CD4-positive, alpha-beta memory T cell (primary cell): ENCODE measurements around the gene MIPEP. TPM values are rescaled to one million over a fixed set of nuclear protein-coding genes. Genes with fewer than 3 reads are reported as not detected.

Experiments
- CTCF ChIA-PET: fragments of 350-600 bp; sonication (Branson Sonifier 250); formaldehyde crosslinking; loops from one replicate; lab custom pipeline; 2021; ENCODE audit warnings: inconsistent platforms; ENCODE audit not compliant: partially characterized antibody; lab: Charles Lee
- POLR2A ChIA-PET: fragments of 350-600 bp; sonication (Branson Sonifier 250); formaldehyde crosslinking; loops from one replicate; lab custom pipeline; 2021; ENCODE audit not compliant: partially characterized antibody; lab: Charles Lee
- DNase-seq, 5 donors: peaks; one replicate each; pipeline versions ENCODE4 v3.0.0 to v3.0.0-alpha.2; 2020 to 2022; ENCODE audit warnings: mixed read lengths in 1 of 5
- H3K27ac ChIP-seq: one replicate; pipeline ENCODE4 v1.7.0; 2013; ENCODE audit warnings: low read depth, low read length
- H3K27me3 ChIP-seq: 2 replicates; pipeline ENCODE4 v1.7.0; 2013; ENCODE audit warnings: mild to moderate bottlenecking, low read length, moderate library complexity; ENCODE audit not compliant: insufficient read depth
- H3K36me3 ChIP-seq: 2 replicates; pipeline ENCODE4 v1.7.0; 2013; ENCODE audit warnings: mild to moderate bottlenecking, low read length, moderate library complexity; ENCODE audit not compliant: insufficient read depth
- H3K4me1 ChIP-seq: 2 replicates; pipeline ENCODE4 v1.7.0; 2013; ENCODE audit warnings: mild to moderate bottlenecking, low read length, moderate library complexity; ENCODE audit not compliant: insufficient read depth
- H3K4me3 ChIP-seq, 2 donors: one replicate each; pipeline ENCODE4 v1.7.0; 2013; ENCODE audit warnings: low read length in 2 of 2, mild to moderate bottlenecking in 1 of 2
- H3K9me3 ChIP-seq, 2 donors: one replicate each; pipeline ENCODE4 v1.7.0; 2013; ENCODE audit warnings: low read length in 2 of 2, control low read depth in 1 of 2; ENCODE audit not compliant: control insufficient read depth in 1 of 2
- H3K27ac Mint-ChIP-seq, 7 donors: one replicate each; pipeline ENCODE4 v1.8.0; 2020 to 2021; ENCODE audit warnings: mixed read lengths in 7 of 7, mild to moderate bottlenecking in 6 of 7, inconsistent platforms in 3 of 7, moderate library complexity in 3 of 7
- H3K27me3 Mint-ChIP-seq, 2 donors: one replicate each; pipeline ENCODE4 v1.8.0; 2020 to 2021; ENCODE audit warnings: mixed read lengths in 2 of 2
- H3K36me3 Mint-ChIP-seq, 2 donors: one replicate each; pipeline ENCODE4 v1.8.0; 2020 to 2021; ENCODE audit warnings: mixed read lengths in 2 of 2, inconsistent platforms in 1 of 2, mild to moderate bottlenecking in 1 of 2
- H3K4me1 Mint-ChIP-seq, 4 donors: one replicate each; pipeline ENCODE4 v1.8.0; 2020 to 2021; ENCODE audit warnings: mixed read lengths in 4 of 4, mild to moderate bottlenecking in 1 of 4
- H3K4me3 Mint-ChIP-seq, 8 donors: one replicate each; pipeline ENCODE4 v1.8.0; 2020 to 2021; ENCODE audit warnings: mixed read lengths in 8 of 8, mild to moderate bottlenecking in 7 of 8, moderate library complexity in 6 of 8, inconsistent platforms in 3 of 8
- H3K9me3 Mint-ChIP-seq, 8 donors: one replicate each; pipeline ENCODE4 v1.8.0; 2020 to 2021; ENCODE audit warnings: mixed read lengths in 8 of 8, mild to moderate bottlenecking in 5 of 8, inconsistent platforms in 3 of 8, moderate library complexity in 1 of 8
- intact Hi-C: fragments of 100-400 bp; cut with micrococcal nuclease; formaldehyde crosslinking; loops from one replicate; pipeline ENCODE4 v1.15.1; 2023
- polyA plus RNA-seq, 2 donors: library from polyadenylated mRNA; unstranded; fragments of 300-500 nt; fragmentation: Illumina TruSeq; gene quantifications; one replicate each; pipeline ENCODE4 v1.2.3, GENCODE V29; 2021
- total RNA-seq, 2 experiments: library from RNA; stranded (reverse); gene quantifications; one replicate each; pipeline ENCODE4 v1.2.3, GENCODE V29; 2021

The MIPEP gene
- total and polyA plus RNA-seq, 4 experiments from 2014 or later, result 8.8 to 16.4 (median 12.2) TPM

DNA sequence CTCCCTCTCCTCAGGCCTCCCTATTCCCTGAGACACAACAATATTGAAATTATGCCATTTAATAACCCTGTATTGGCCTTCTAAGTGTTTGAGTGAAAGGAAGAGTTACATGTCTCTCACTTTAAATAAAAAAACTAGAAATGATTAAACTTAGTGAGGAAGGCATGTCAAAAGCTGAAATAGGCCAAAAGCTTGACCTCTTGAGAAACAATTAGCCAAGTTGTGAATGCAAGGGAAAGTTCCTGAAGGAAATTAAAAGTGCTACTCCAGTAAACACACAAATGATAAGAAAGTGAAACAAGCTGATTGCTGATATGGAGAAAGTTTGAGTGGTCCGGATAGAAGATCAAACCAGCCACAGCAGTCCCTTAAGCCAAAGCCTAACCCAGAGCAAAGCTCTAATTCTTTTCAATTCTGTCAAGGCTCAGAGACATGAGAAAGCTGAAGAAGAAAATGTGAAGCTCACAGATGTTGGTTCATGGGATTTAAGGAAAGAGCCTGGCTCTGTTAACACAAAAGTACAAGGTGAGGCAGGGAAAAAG is 191.4 kb downstream of the MIPEP start:
- H3K27me3 ChIP-seq, result peaks cover 3% of the 10 kb centered on the region
- no peaks in the 10 kb centered on the region for H3K36me3 Mint-ChIP-seq
- H3K9me3 ChIP-seq, result no peaks in the 10 kb centered on the region
- ChIA-PET POLR2A (no interaction called here), CTCF (no interaction called here)
- no peak overlapping the region for H3K4me3 Mint-ChIP-seq
- DNase-seq, result no peak
- H3K4me1 ChIP-seq, result peaks cover 10% of the 10 kb centered on the region
- H3K4me1 Mint-ChIP-seq, result peaks cover 8 to 26% (median 13%) of the 10 kb centered on the region in 4 donors
- H3K27ac Mint-ChIP-seq, result peak overlapping the region in 4 of 7 donors; percentile 2 to 61 (median 35)
- intact Hi-C loops, result loop anchor here (5.0 kb wide), 1 partner anchor 121 kb away; no protein-coding TSS in a partner anchor
- peaks cover 0 to 1% of the 10 kb centered on the region in 2 donors for H3K27me3 Mint-ChIP-seq
- no peak overlapping the region for H3K27ac ChIP-seq
- H3K36me3 ChIP-seq, result no peaks in the 10 kb centered on the region
- peaks cover 0 to 2% (median 0%) of the 10 kb centered on the region in 8 donors for H3K9me3 Mint-ChIP-seq
- no peak overlapping the region for H3K4me3 ChIP-seq

GRCh38 chr13:23696610-23697009 is 192.6 kb downstream of the MIPEP start:
- Histone ChIP-seq H3K27me3 (peaks cover 3% of the 10 kb centered on the region), H3K9me3 (no peaks in the 10 kb centered on the region), H3K4me1 (peaks cover 10% of the 10 kb centered on the region), H3K4me3 (peak overlapping the region in 1 of 2 donors; percentile 1), H3K27ac (peak overlapping the region; percentile 42), H3K36me3 (no peaks in the 10 kb centered on the region)
- CTCF ChIA-PET, result no interaction called here
- intact Hi-C loops, result loop anchor here (5.0 kb wide), 1 partner anchor 119 kb away; no protein-coding TSS in a partner anchor
- Mint-ChIP-seq H3K4me1 (peaks cover 8 to 26% (median 13%) of the 10 kb centered on the region in 4 donors), H3K36me3 (no peaks in the 10 kb centered on the region), H3K4me3 (peak overlapping the region in 7 of 8 donors; percentile 73 to 89 (median 84)), H3K9me3 (peaks cover 0 to 2% (median 0%) of the 10 kb centered on the region in 8 donors), H3K27me3 (peaks cover 0 to 1% of the 10 kb centered on the region in 2 donors), H3K27ac (peak overlapping the region; percentile 88 to 97 (median 96))
- DNase-seq, result no peak
- POLR2A ChIA-PET, result no interaction called here

- Histone ChIP-seq H3K27me3 (peaks cover 3% of the 10 kb centered on the region), H3K9me3 (no peaks in the 10 kb centered on the region), H3K36me3 (no peaks in the 10 kb centered on the region), H3K27ac (peak overlapping the region; percentile 42), H3K4me3 (peak overlapping the region in 1 of 2 donors; percentile 1), H3K4me1 (peaks cover 10% of the 10 kb centered on the region)
- Mint-ChIP-seq H3K36me3 (no peaks in the 10 kb centered on the region), H3K9me3 (peaks cover 0 to 2% (median 0%) of the 10 kb centered on the region in 8 donors), H3K4me1 (peaks cover 8 to 26% (median 13%) of the 10 kb centered on the region in 4 donors), H3K27me3 (peaks cover 0 to 1% of the 10 kb centered on the region in 2 donors), H3K4me3 (peak overlapping the region; percentile 73 to 89 (median 84)), H3K27ac (peak overlapping the region; percentile 88 to 97 (median 96))
- DNase-seq, result peak; percentile 55 to 70 (median 63)
- ChIA-PET POLR2A (interaction anchor here (0.8 kb wide), 1 partner anchor 117 kb away, joined by 3 read pairs; no protein-coding TSS in a partner anchor), CTCF (no interaction called here)
- intact Hi-C loops, result loop anchor here (5.0 kb wide), 1 partner anchor 119 kb away; no protein-coding TSS in a partner anchor
These were observed 193.3 kb downstream of the MIPEP start for GRCh38 chr13:23695711-23696464.

GRCh38 chr13:23695196-23695595 is 194.0 kb downstream of the MIPEP start:
- peaks cover 0 to 2% (median 0%) of the 10 kb centered on the region in 8 donors for H3K9me3 Mint-ChIP-seq
- no peaks in the 10 kb centered on the region for H3K36me3 ChIP-seq
- H3K9me3 ChIP-seq, result no peaks in the 10 kb centered on the region
- ChIA-PET POLR2A (interaction anchor here (0.8 kb wide), 1 partner anchor 116 kb away, joined by 3 read pairs; no protein-coding TSS in a partner anchor), CTCF (no interaction called here)
- H3K4me1 Mint-ChIP-seq, result peaks cover 8 to 26% (median 13%) of the 10 kb centered on the region in 4 donors
- peaks cover 10% of the 10 kb centered on the region for H3K4me1 ChIP-seq
- no peaks in the 10 kb centered on the region for H3K36me3 Mint-ChIP-seq
- no peaks in the 10 kb centered on the region for H3K27me3 ChIP-seq
- DNase-seq, result no peak
- intact Hi-C loops, result loop anchor here (5.0 kb wide), 1 partner anchor 118 kb away; no protein-coding TSS in a partner anchor
- peak overlapping the region in 2 of 8 donors; percentile 29 to 54 for H3K4me3 Mint-ChIP-seq
- peaks cover 0 to 1% of the 10 kb centered on the region in 2 donors for H3K27me3 Mint-ChIP-seq
- no peak overlapping the region for H3K27ac ChIP-seq
- H3K27ac Mint-ChIP-seq, result peak overlapping the region in 2 of 7 donors; percentile 48 to 93
- H3K4me3 ChIP-seq, result no peak overlapping the region

GRCh38 chr13:23692816-23693215 is 196.4 kb downstream of the MIPEP start:
- no peak overlapping the region for H3K27ac ChIP-seq
- Mint-ChIP-seq H3K4me3 (no peak overlapping the region), H3K27ac (no peak overlapping the region), H3K4me1 (peaks cover 8 to 23% (median 12%) of the 10 kb centered on the region in 4 donors), H3K9me3 (peaks cover 0 to 2% (median 0%) of the 10 kb centered on the region in 8 donors), H3K36me3 (no peaks in the 10 kb centered on the region), H3K27me3 (no peaks in the 10 kb centered on the region)
- intact Hi-C loops, result no loop called here
- DNase-seq, result no peak
- H3K4me3 ChIP-seq, result no peak overlapping the region
- ChIA-PET POLR2A (no interaction called here), CTCF (no interaction called here)
- no peaks in the 10 kb centered on the region for H3K36me3 ChIP-seq
- no peaks in the 10 kb centered on the region for H3K9me3 ChIP-seq
- H3K27me3 ChIP-seq, result no peaks in the 10 kb centered on the region
- peaks cover 10% of the 10 kb centered on the region for H3K4me1 ChIP-seq

- H3K27ac Mint-ChIP-seq, result no peak overlapping the region
These were observed 198.5 kb downstream of the MIPEP start for GRCh38 chr13:23690668-23691067.

GRCh38 chr13:23688336-23688735 is 200.9 kb downstream of the MIPEP start:
- no peak for DNase-seq
- peaks cover 2% of the 10 kb centered on the region in 2 donors for H3K27me3 Mint-ChIP-seq
- peaks cover 0 to 18% (median 11%) of the 10 kb centered on the region in 8 donors for H3K9me3 Mint-ChIP-seq
- intact Hi-C loops, result no loop called here
- no peak overlapping the region for H3K27ac Mint-ChIP-seq
- Histone ChIP-seq H3K4me1 (no peaks in the 10 kb centered on the region), H3K4me3 (no peak overlapping the region), H3K9me3 (peaks cover 0 to 6% of the 10 kb centered on the region in 2 donors), H3K27me3 (no peaks in the 10 kb centered on the region), H3K27ac (no peak overlapping the region), H3K36me3 (no peaks in the 10 kb centered on the region)
- H3K4me3 Mint-ChIP-seq, result no peak overlapping the region
- H3K36me3 Mint-ChIP-seq, result no peaks in the 10 kb centered on the region
- H3K4me1 Mint-ChIP-seq, result no peaks in the 10 kb centered on the region
- CTCF ChIA-PET, result interaction anchor here (0.7 to 1.4 kb wide), 3 partner anchors 9 to 67 kb away, joined by 3 read pairs; no protein-coding TSS in a partner anchor
- POLR2A ChIA-PET, result no interaction called here

More at GRCh38 chr13:23690668-23691067, 198.5 kb downstream of the MIPEP start:
- Histone ChIP-seq H3K27ac (no peak overlapping the region), H3K4me1 (no peaks in the 10 kb centered on the region), H3K9me3 (no peaks in the 10 kb centered on the region), H3K27me3 (no peaks in the 10 kb centered on the region), H3K4me3 (no peak overlapping the region), H3K36me3 (no peaks in the 10 kb centered on the region)
- no peak overlapping the region for H3K4me3 Mint-ChIP-seq
- POLR2A ChIA-PET, result no interaction called here
- DNase-seq, result no peak
- no peaks in the 10 kb centered on the region for H3K36me3 Mint-ChIP-seq
- CTCF ChIA-PET, result no interaction called here
- H3K27me3 Mint-ChIP-seq, result peaks cover 1 to 2% of the 10 kb centered on the region in 2 donors
- peaks cover 0 to 3% (median 0%) of the 10 kb centered on the region in 8 donors for H3K9me3 Mint-ChIP-seq
- intact Hi-C loops, result no loop called here
- peaks cover under 1 to 5% (median 3%) of the 10 kb centered on the region in 4 donors for H3K4me1 Mint-ChIP-seq
